Neural progenitor cell (in vitro differentiated cells): ENCODE measurements around the gene NDUFB10. TPM values are rescaled to one million over a fixed set of nuclear protein-coding genes. Genes with fewer than 3 reads are reported as not detected.

Source experiments
- DNase-seq: peaks from one replicate; pipeline ENCODE4 v3.0.0-alpha.2; 2016; ENCODE audit warnings: low spot score
- H2AFZ ChIP-seq: fragments of 200-600 bp; sonication (generic); replicated peaks from 2 replicates; pipeline ENCODE4 v1.6.1; 2016; ENCODE audit warnings: antibody characterized with exemption
- H3F3A ChIP-seq: fragments of 200-600 bp; sonication (generic); 2 replicates; pipeline ENCODE4 v1.6.1; 2016; ENCODE audit warnings: antibody characterized with exemption, low read depth
- H3K27ac ChIP-seq: fragments of 200-600 bp; sonication (generic); 2 replicates; pipeline ENCODE4 v1.5.1; 2016; ENCODE audit warnings: mild to moderate bottlenecking
- H3K27me3 ChIP-seq: fragments of 200-600 bp; sonication (generic); 2 replicates; pipeline ENCODE4 v1.6.1; 2016; ENCODE audit warnings: mild to moderate bottlenecking, moderate library complexity
- H3K36me3 ChIP-seq: fragments of 200-600 bp; sonication (generic); 2 replicates; pipeline ENCODE4 v1.5.1; 2016
- H3K4me1 ChIP-seq: fragments of 200-600 bp; sonication (generic); 2 replicates; pipeline ENCODE4 v1.6.1; 2016; ENCODE audit warnings: mixed run types
- H3K4me2 ChIP-seq: fragments of 200-600 bp; sonication (generic); 2 replicates; pipeline ENCODE4 v1.6.1; 2016
- H3K4me3 ChIP-seq: fragments of 200-600 bp; sonication (generic); 2 replicates; pipeline ENCODE4 v1.5.1; 2016
- H3K79me2 ChIP-seq: fragments of 200-600 bp; sonication (generic); 2 replicates; pipeline ENCODE4 v1.6.1; 2016; ENCODE audit warnings: low read depth
- H3K9ac ChIP-seq: fragments of 200-600 bp; sonication (generic); 2 replicates; pipeline ENCODE4 v1.6.1; 2016
- H3K9me3 ChIP-seq: fragments of 200-600 bp; sonication (generic); 2 replicates; pipeline ENCODE4 v1.5.1; 2016; ENCODE audit warnings: low read depth
- H4K20me1 ChIP-seq: fragments of 200-600 bp; sonication (generic); 2 replicates; pipeline ENCODE4 v1.6.1; 2016; ENCODE audit warnings: low read depth
- H3K27ac Mint-ChIP-seq: 3 replicates; pipeline ENCODE4 v1.8.0; 2021; ENCODE audit warnings: mixed read lengths
- H3K27me3 Mint-ChIP-seq: 2 replicates; pipeline ENCODE4 v1.8.0; 2022; ENCODE audit warnings: low read depth, mild to moderate bottlenecking, inconsistent platforms, moderate library complexity, mixed read lengths; ENCODE audit not compliant: insufficient read depth
- H3K36me3 Mint-ChIP-seq: 3 replicates; pipeline ENCODE4 v1.8.0; 2021; ENCODE audit warnings: mixed read lengths
- H3K4me1 Mint-ChIP-seq: 3 replicates; pipeline ENCODE4 v1.8.0; 2021; ENCODE audit warnings: mixed read lengths
- H3K4me3 Mint-ChIP-seq: 3 replicates; pipeline ENCODE4 v1.8.0; 2021; ENCODE audit warnings: mild to moderate bottlenecking, moderate library complexity, mixed read lengths
- H3K9me3 Mint-ChIP-seq: 3 replicates; pipeline ENCODE4 v1.8.0; 2020; ENCODE audit warnings: mixed read lengths
- CTCF ChIP-seq: fragments of 200-600 bp; sonication (generic); IDR thresholded peaks from 2 replicates; pipeline ENCODE4 v1.5.1; 2017; ENCODE audit warnings: antibody characterized with exemption, mild to moderate bottlenecking
- EZH2 ChIP-seq: fragments of 200-600 bp; sonication (generic); IDR thresholded peaks from 2 replicates; pipeline ENCODE4 v1.6.1; 2017; ENCODE audit warnings: antibody characterized with exemption, mild to moderate bottlenecking, moderate library complexity
- EZH2phosphoT487 ChIP-seq: fragments of 200-600 bp; sonication (generic); IDR thresholded peaks from 2 replicates; pipeline ENCODE4 v1.6.1; 2017; ENCODE audit warnings: antibody characterized with exemption
- total RNA-seq: library from RNA; depleted of rRNA; stranded (reverse); fragments of >200 nt; gene quantifications from 2 replicates; pipeline ENCODE4 v1.2.3, GENCODE V29; 2015; ENCODE audit warnings: low replicate concordance

The NDUFB10 gene
- total RNA-seq, 1 donor from 2014 or later, result 155 TPM

GRCh38 chr16:2008009-2008526 lies 48.7 kb downstream of the NDUFB10 start:
- no peaks in the 10 kb centered on the region for H3K9me3 ChIP-seq
- peaks cover 60% of the 10 kb centered on the region for H4K20me1 ChIP-seq
- H3K36me3 ChIP-seq, result no peaks in the 10 kb centered on the region
- H3K27ac Mint-ChIP-seq, result no peak overlapping the region
- peak overlapping the region; percentile 89 for H3K4me2 ChIP-seq
- H3K36me3 Mint-ChIP-seq, result peaks cover 3% of the 10 kb centered on the region
- peaks cover 34% of the 10 kb centered on the region for H3K4me1 Mint-ChIP-seq
- H3K27me3 ChIP-seq, result no peaks in the 10 kb centered on the region
- DNase-seq, result no peak
- H3K27me3 Mint-ChIP-seq, result peaks cover 2% of the 10 kb centered on the region
- no peaks in the 10 kb centered on the region for H3K9me3 Mint-ChIP-seq
- peaks cover 51% of the 10 kb centered on the region for H3K79me2 ChIP-seq
- peaks cover 30% of the 10 kb centered on the region for H3F3A ChIP-seq
- H2AFZ ChIP-seq, result no peak overlapping the region
- no peak overlapping the region for H3K27ac ChIP-seq
- TF ChIP-seq EZH2, result no peak
- peak overlapping the region; percentile 88 for H3K4me3 Mint-ChIP-seq
- peak overlapping the region; percentile 100 for H3K4me3 ChIP-seq
- peak overlapping the region; percentile 88 for H3K9ac ChIP-seq
- peaks cover 17% of the 10 kb centered on the region for H3K4me1 ChIP-seq

DNA sequence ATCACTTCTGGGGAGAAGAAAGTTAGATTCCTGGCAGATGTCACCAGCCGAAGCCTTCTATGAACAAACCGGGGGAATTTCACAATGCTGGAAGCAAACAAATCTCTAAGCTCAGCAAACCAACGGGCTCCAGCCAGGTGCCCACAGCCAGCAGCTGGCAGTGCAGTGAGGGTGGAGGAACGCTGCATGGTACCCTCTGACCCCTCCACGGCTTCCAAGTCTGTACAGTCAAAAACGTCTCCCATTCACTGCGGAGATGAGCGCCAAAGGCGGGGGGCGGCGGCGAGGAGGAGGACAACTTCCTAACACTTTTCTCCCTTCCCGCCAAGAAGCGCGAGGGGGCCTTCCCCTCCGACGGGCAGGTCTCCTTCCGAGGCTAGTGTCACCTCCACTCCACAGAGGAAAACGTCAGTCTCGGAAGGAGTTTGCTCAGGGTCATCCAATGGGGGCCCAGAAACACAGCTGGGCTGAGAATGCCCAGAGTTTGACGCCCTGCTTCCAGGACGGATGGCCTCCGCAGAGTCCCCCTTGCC lies 49.4 kb downstream of the NDUFB10 start:
- Histone ChIP-seq H3K9ac (peak overlapping the region; percentile 88), H3K4me3 (peak overlapping the region; percentile 100), H3K9me3 (no peaks in the 10 kb centered on the region), H3K27ac (no peak overlapping the region), H3K36me3 (no peaks in the 10 kb centered on the region), H3K79me2 (peaks cover 45% of the 10 kb centered on the region), H3F3A (peaks cover 30% of the 10 kb centered on the region), H3K4me1 (peaks cover 17% of the 10 kb centered on the region), H3K4me2 (peak overlapping the region; percentile 89), H2AFZ (no peak overlapping the region), H4K20me1 (peaks cover 54% of the 10 kb centered on the region), H3K27me3 (no peaks in the 10 kb centered on the region)
- TF ChIP-seq CTCF (no peak), EZH2 (no peak), EZH2phosphoT487 (no peak)
- no peak for DNase-seq
- Mint-ChIP-seq H3K4me3 (peak overlapping the region; percentile 88), H3K27me3 (peaks cover 2% of the 10 kb centered on the region), H3K9me3 (no peaks in the 10 kb centered on the region), H3K27ac (no peak overlapping the region), H3K4me1 (peaks cover 34% of the 10 kb centered on the region), H3K36me3 (peaks cover 3% of the 10 kb centered on the region)

- Mint-ChIP-seq H3K4me3 (peak overlapping the region; percentile 88), H3K9me3 (no peaks in the 10 kb centered on the region), H3K4me1 (peaks cover 31% of the 10 kb centered on the region), H3K27ac (no peak overlapping the region), H3K27me3 (peaks cover 2% of the 10 kb centered on the region), H3K36me3 (peaks cover 3% of the 10 kb centered on the region)
- no peaks in the 10 kb centered on the region for H3K27me3 ChIP-seq
- peaks cover 50% of the 10 kb centered on the region for H4K20me1 ChIP-seq
- peak overlapping the region; percentile 88 for H3K9ac ChIP-seq
- TF ChIP-seq EZH2phosphoT487, result no peak
- H3K4me2 ChIP-seq, result peak overlapping the region; percentile 89
- no peaks in the 10 kb centered on the region for H3K36me3 ChIP-seq
- peaks cover 27% of the 10 kb centered on the region for H3F3A ChIP-seq
- H3K27ac ChIP-seq, result no peak overlapping the region
- peaks cover 45% of the 10 kb centered on the region for H3K79me2 ChIP-seq
- no peaks in the 10 kb centered on the region for H3K9me3 ChIP-seq
- DNase-seq, result no peak
- peaks cover 15% of the 10 kb centered on the region for H3K4me1 ChIP-seq
- H3K4me3 ChIP-seq, result peak overlapping the region; percentile 100
- peak overlapping the region; percentile 44 for H2AFZ ChIP-seq
These were observed 49.9 kb downstream of the NDUFB10 start for GRCh38 chr16:2009164-2009711.

- Mint-ChIP-seq H3K9me3 (no peaks in the 10 kb centered on the region), H3K27me3 (peaks cover 2% of the 10 kb centered on the region), H3K27ac (peak within 1 kb of the TSS; percentile 85), H3K4me1 (peaks cover 25% of the 10 kb centered on the region), H3K36me3 (peaks cover 3% of the 10 kb centered on the region), H3K4me3 (peak within 1 kb of the TSS; percentile 93)
- Histone ChIP-seq H3K79me2 (peaks cover 44% of the 10 kb centered on the region), H3F3A (peaks cover 20% of the 10 kb centered on the region), H3K4me3 (peak within 1 kb of the TSS; percentile 100), H3K4me2 (peak within 1 kb of the TSS; percentile 89), H2AFZ (peak within 1 kb of the TSS; percentile 66), H3K36me3 (no peaks in the 10 kb centered on the region), H3K4me1 (peaks cover 12% of the 10 kb centered on the region), H3K27me3 (no peaks in the 10 kb centered on the region), H3K9me3 (no peaks in the 10 kb centered on the region), H3K27ac (no peak within 1 kb of the TSS), H4K20me1 (peaks cover 43% of the 10 kb centered on the region), H3K9ac (peak within 1 kb of the TSS; percentile 88)
- peak; percentile 96 for DNase-seq
- no peak for TF ChIP-seq EZH2phosphoT487
- TF ChIP-seq CTCF, result no peak
- no peak for TF ChIP-seq EZH2
These were observed 50.6 kb downstream of the NDUFB10 start, which contains the start of gene ZNF598 for GRCh38 chr16:2009791-2010510. ZNF598 (minus strand) TSS chr16:2009821.
